Left ventricle myocardium inferior (tissue), 1 donor: ENCODE measurements around the gene KIF23. TPM values are rescaled to one million over a fixed set of nuclear protein-coding genes. Genes with fewer than 3 reads are reported as not detected.

ENCODE experiments used
- DNase-seq: peaks from one replicate; pipeline ENCODE4 v3.0.0-alpha.2; 2020
- H3K27ac ChIP-seq: fragments of 200-600 bp; replicated peaks from 2 replicates; pipeline ENCODE4 v1.8.0; 2021
- H3K27me3 ChIP-seq: fragments of 200-600 bp; 2 replicates; pipeline ENCODE4 v1.8.0; 2021; ENCODE audit warnings: low read depth
- H3K36me3 ChIP-seq: fragments of 200-600 bp; 2 replicates; pipeline ENCODE4 v1.8.0; 2021
- H3K4me1 ChIP-seq: fragments of 200-600 bp; 2 replicates; pipeline ENCODE4 v1.8.0; 2021
- H3K4me3 ChIP-seq: fragments of 200-600 bp; 2 replicates; pipeline ENCODE4 v1.8.0; 2021; ENCODE audit warnings: mild to moderate bottlenecking, moderate library complexity
- H3K9me3 ChIP-seq: fragments of 200-600 bp; replicated peaks from 2 replicates; pipeline ENCODE4 v1.8.0; 2021
- CTCF ChIP-seq: fragments of 200-600 bp; IDR thresholded peaks from 2 replicates; pipeline ENCODE4 v1.8.0; 2021; ENCODE audit warnings: antibody characterized with exemption, mild to moderate bottlenecking, borderline replicate concordance
- intact Hi-C: fragments of 100-400 bp; cut with micrococcal nuclease; formaldehyde crosslinking; loops from one replicate; pipeline ENCODE4 v1.11.0; 2022
- total RNA-seq: library from RNA; stranded (reverse); fragmentation: NEBNext Ultra II Directional; extraction: Animal tissue kit (Norgen Biotek cat#: 25700); gene quantifications from one replicate; pipeline ENCODE4 v1.2.1, GENCODE V29; 2021
- donor health status: DM: no; HTN: yes; CAD: no; lungs with severe emphysema.

The KIF23 gene
- total RNA-seq, 1 donor from 2014 or later = 0.38 TPM

GRCh38 chr15:69435985-69436384 lies 21.8 kb downstream of the KIF23 start:
- intact Hi-C loops = no loop called here
- Histone ChIP-seq H3K27ac (no peak overlapping the region), H3K9me3 (no peaks in the 10 kb centered on the region), H3K4me3 (no peak overlapping the region), H3K27me3 (no peaks in the 10 kb centered on the region), H3K36me3 (no peaks in the 10 kb centered on the region), H3K4me1 (no peaks in the 10 kb centered on the region)
- DNase-seq = no peak
- no peak for TF ChIP-seq CTCF

GRCh38 chr15:69436951-69437350 lies 22.8 kb downstream of the KIF23 start:
- Histone ChIP-seq H3K9me3 (no peaks in the 10 kb centered on the region), H3K4me1 (no peaks in the 10 kb centered on the region), H3K27me3 (no peaks in the 10 kb centered on the region), H3K27ac (no peak overlapping the region), H3K4me3 (no peak overlapping the region), H3K36me3 (no peaks in the 10 kb centered on the region)
- DNase-seq = no peak
- intact Hi-C loops = no loop called here
- TF ChIP-seq CTCF = no peak

GRCh38 chr15:69439623-69440022 lies 25.5 kb downstream of the KIF23 start:
- TF ChIP-seq CTCF = no peak
- Histone ChIP-seq H3K27me3 (no peaks in the 10 kb centered on the region), H3K4me1 (no peaks in the 10 kb centered on the region), H3K4me3 (no peak overlapping the region), H3K9me3 (no peaks in the 10 kb centered on the region), H3K36me3 (no peaks in the 10 kb centered on the region), H3K27ac (no peak overlapping the region)
- DNase-seq = no peak
- intact Hi-C loops = no loop called here

GRCh38 chr15:69443032-69443611 lies 29.0 kb downstream of the KIF23 start:
- H3K9me3 ChIP-seq = no peaks in the 10 kb centered on the region
- no peak for DNase-seq
- H3K27ac ChIP-seq = no peak overlapping the region
- no peaks in the 10 kb centered on the region for H3K36me3 ChIP-seq
- intact Hi-C loops = no loop called here
- no peak for TF ChIP-seq CTCF
- H3K27me3 ChIP-seq = no peaks in the 10 kb centered on the region
- H3K4me1 ChIP-seq = no peaks in the 10 kb centered on the region
- H3K4me3 ChIP-seq = no peak overlapping the region

GRCh38 chr15:69444686-69445085 lies 30.5 kb downstream of the KIF23 start:
- Histone ChIP-seq H3K4me3 (no peak overlapping the region), H3K27me3 (no peaks in the 10 kb centered on the region), H3K36me3 (no peaks in the 10 kb centered on the region), H3K27ac (no peak overlapping the region), H3K4me1 (no peaks in the 10 kb centered on the region), H3K9me3 (no peaks in the 10 kb centered on the region)
- TF ChIP-seq CTCF = no peak
- intact Hi-C loops = no loop called here
- DNase-seq = no peak
